MM.1S (cell line): ENCODE measurements around the gene UBE2R2.

Experiments used
- DNase-seq: peaks from one replicate; pipeline ENCODE4 v3.0.0-alpha.2; 2015
- H2AFZ ChIP-seq: fragments of 300-600 bp; sonication (generic); 2 replicates; pipeline ENCODE4 v1.6.0; 2016; ENCODE audit warnings: antibody characterized with exemption, low read length
- H3F3A ChIP-seq: fragments of 300-600 bp; sonication (generic); 2 replicates; pipeline ENCODE4 v1.6.1; 2016; ENCODE audit warnings: mild to moderate bottlenecking, antibody characterized with exemption, low read length, moderate library complexity, mixed read lengths; ENCODE audit not compliant: insufficient read depth
- H3K27ac ChIP-seq: fragments of 300-600 bp; sonication (generic); 2 replicates; pipeline ENCODE4 v1.5.1; 2016; ENCODE audit warnings: mild to moderate bottlenecking, low read length
- H3K27me3 ChIP-seq: fragments of 300-600 bp; sonication (generic); replicated peaks from 2 replicates; pipeline ENCODE4 v1.6.0; 2016; ENCODE audit warnings: low read length; ENCODE audit not compliant: insufficient read depth
- H3K36me3 ChIP-seq: fragments of 300-600 bp; sonication (generic); replicated peaks from 2 replicates; pipeline ENCODE4 v1.6.1; 2016; ENCODE audit warnings: mild to moderate bottlenecking, low read length, mixed read lengths; ENCODE audit not compliant: insufficient read depth
- H3K4me1 ChIP-seq: fragments of 300-600 bp; sonication (generic); 2 replicates; pipeline ENCODE4 v1.6.1; 2016; ENCODE audit warnings: low read length, mixed read lengths
- H3K4me2 ChIP-seq: fragments of 300-600 bp; sonication (generic); 2 replicates; pipeline ENCODE4 v1.6.0; 2016; ENCODE audit warnings: low read depth, low read length
- H3K4me3 ChIP-seq: fragments of 300-600 bp; sonication (generic); 2 replicates; pipeline ENCODE4 v1.5.1; 2016; ENCODE audit warnings: low read length, mixed read lengths
- H3K79me2 ChIP-seq: fragments of 300-600 bp; sonication (generic); 2 replicates; pipeline ENCODE4 v1.6.1; 2016; ENCODE audit warnings: mixed run types, low read length, mixed read lengths
- H3K9ac ChIP-seq: fragments of 300-600 bp; sonication (generic); 2 replicates; pipeline ENCODE4 v1.6.1; 2016; ENCODE audit warnings: low read length, mixed read lengths
- H3K9me2 ChIP-seq: fragments of 300-600 bp; sonication (generic); replicated peaks from 2 replicates; pipeline ENCODE4 v1.6.1; 2016; ENCODE audit warnings: mild to moderate bottlenecking, low read length, mixed read lengths; ENCODE audit not compliant: insufficient read depth
- H3K9me3 ChIP-seq: fragments of 300-600 bp; sonication (generic); replicated peaks from 2 replicates; pipeline ENCODE4 v1.6.1; 2016; ENCODE audit warnings: mild to moderate bottlenecking, low read length, mixed read lengths; ENCODE audit not compliant: insufficient read depth
- H4K20me1 ChIP-seq: fragments of 300-600 bp; sonication (generic); 2 replicates; pipeline ENCODE4 v1.6.1; 2016; ENCODE audit warnings: mild to moderate bottlenecking, low read length, moderate library complexity, mixed read lengths; ENCODE audit not compliant: insufficient read depth
- CTCF ChIP-seq: fragments of 300-600 bp; sonication (generic); IDR thresholded peaks from 2 replicates; pipeline ENCODE4 v1.5.1; 2016; ENCODE audit warnings: antibody characterized with exemption, low read length, mixed read lengths
- EZH2 ChIP-seq: fragments of 300-600 bp; sonication (generic); optimal IDR thresholded peaks from 2 replicates; pipeline ENCODE3; 2017; ENCODE audit warnings: low read depth, mild to moderate bottlenecking, antibody characterized with exemption, low read length, mixed read lengths
- EZH2phosphoT487 ChIP-seq: fragments of 300-600 bp; sonication (generic); IDR thresholded peaks from 2 replicates; pipeline ENCODE4 v1.6.1; 2018; ENCODE audit warnings: antibody characterized with exemption, low read length

Gene UBE2R2

GRCh38 chr9:33776578-33776977 is 40.4 kb upstream of the UBE2R2 start:
- no peak overlapping the region for H3K27ac ChIP-seq
- no peak overlapping the region for H3K4me3 ChIP-seq
- H3K9ac ChIP-seq, result no peak overlapping the region
- no peaks in the 10 kb centered on the region for H4K20me1 ChIP-seq
- DNase-seq, result no peak
- H3K79me2 ChIP-seq, result no peaks in the 10 kb centered on the region
- H3K36me3 ChIP-seq, result no peaks in the 10 kb centered on the region
- no peaks in the 10 kb centered on the region for H3K27me3 ChIP-seq
- peaks cover 3% of the 10 kb centered on the region; the same call in 1 of the 2 replicates for H3K4me1 ChIP-seq
- H3K9me2 ChIP-seq, result no peaks in the 10 kb centered on the region
- H3K4me2 ChIP-seq, result no peak overlapping the region
- no peak overlapping the region for H2AFZ ChIP-seq
- H3F3A ChIP-seq, result no peaks in the 10 kb centered on the region
- no peaks in the 10 kb centered on the region for H3K9me3 ChIP-seq
- TF ChIP-seq CTCF, result no peak
- TF ChIP-seq EZH2, result no peak
- TF ChIP-seq EZH2phosphoT487, result no peak

- Histone ChIP-seq H3K27me3 (no peaks in the 10 kb centered on the region), H3K9me3 (no peaks in the 10 kb centered on the region), H3K4me2 (peak overlapping the region; percentile 30; the same call in 1 of the 2 replicates), H3K79me2 (no peaks in the 10 kb centered on the region), H3F3A (no peaks in the 10 kb centered on the region), H3K9me2 (no peaks in the 10 kb centered on the region), H4K20me1 (no peaks in the 10 kb centered on the region), H3K27ac (no peak overlapping the region), H3K9ac (no peak overlapping the region), H2AFZ (no peak overlapping the region), H3K36me3 (no peaks in the 10 kb centered on the region), H3K4me3 (no peak overlapping the region), H3K4me1 (peaks cover 3% of the 10 kb centered on the region; the same call in 1 of the 2 replicates)
- TF ChIP-seq CTCF, result peak; percentile 81
- TF ChIP-seq EZH2, result no peak
- DNase-seq, result peak; percentile 79
Observed at GRCh38 chr9:33778700-33779351, 38.1 kb upstream of the UBE2R2 start.

- Histone ChIP-seq H3K27ac (no peak overlapping the region), H2AFZ (no peak overlapping the region), H3K9me2 (no peaks in the 10 kb centered on the region), H3K4me2 (no peak overlapping the region), H3K4me1 (peaks cover 3% of the 10 kb centered on the region; the same call in 1 of the 2 replicates), H3K9me3 (no peaks in the 10 kb centered on the region), H3K36me3 (no peaks in the 10 kb centered on the region), H3K79me2 (no peaks in the 10 kb centered on the region), H3K9ac (no peak overlapping the region), H3K27me3 (no peaks in the 10 kb centered on the region), H3F3A (no peaks in the 10 kb centered on the region), H3K4me3 (no peak overlapping the region), H4K20me1 (no peaks in the 10 kb centered on the region)
- no peak for TF ChIP-seq CTCF
- no peak for TF ChIP-seq EZH2phosphoT487
- no peak for TF ChIP-seq EZH2
- no peak for DNase-seq
Observed at GRCh38 chr9:33780276-33780675, 36.7 kb upstream of the UBE2R2 start.
